ENCODE data around the gene MYO1C. TPM values are rescaled to one million over a fixed set of nuclear protein-coding genes. Genes with fewer than 3 reads are reported as not detected.

The MYO1C gene
- total and polyA plus RNA-seq, 2 of the 8 experiments (the other 6 are each of a cell fraction or from before 2014, with no cell fraction given) = 40.1 to 78.6 TPM

DNA sequence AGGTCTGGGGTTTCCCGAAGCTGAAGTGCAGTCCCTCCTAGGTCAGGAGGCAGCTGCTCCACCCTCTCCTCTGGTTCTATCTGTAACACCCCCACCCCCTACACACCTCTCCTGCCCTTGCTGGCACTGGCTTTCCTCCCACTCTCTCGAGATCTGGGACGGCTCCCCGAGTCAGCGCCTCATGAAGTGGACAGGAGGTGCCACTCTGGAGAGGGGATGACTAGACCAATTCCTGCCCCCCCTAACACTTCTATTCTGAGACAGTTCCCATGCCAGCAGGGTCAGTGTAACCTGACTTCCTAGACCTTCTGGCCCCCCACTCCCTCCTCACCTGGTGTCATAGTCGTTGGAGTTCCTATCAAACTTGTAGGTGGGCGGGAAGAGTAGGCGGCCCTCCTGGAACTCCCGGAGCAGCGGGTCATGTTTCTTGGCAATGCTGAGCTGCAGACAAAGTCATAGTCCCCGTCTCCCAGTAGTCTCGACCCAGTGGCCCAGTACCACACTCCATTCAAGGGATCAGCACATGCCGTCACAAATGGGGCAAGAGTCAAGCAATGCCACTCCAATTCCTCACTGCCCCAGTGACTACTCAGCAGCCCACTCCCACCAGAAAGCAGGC lies 14.3 kb upstream of the MYO1C start (continued):
- TF ChIP-seq, protein P1, sequence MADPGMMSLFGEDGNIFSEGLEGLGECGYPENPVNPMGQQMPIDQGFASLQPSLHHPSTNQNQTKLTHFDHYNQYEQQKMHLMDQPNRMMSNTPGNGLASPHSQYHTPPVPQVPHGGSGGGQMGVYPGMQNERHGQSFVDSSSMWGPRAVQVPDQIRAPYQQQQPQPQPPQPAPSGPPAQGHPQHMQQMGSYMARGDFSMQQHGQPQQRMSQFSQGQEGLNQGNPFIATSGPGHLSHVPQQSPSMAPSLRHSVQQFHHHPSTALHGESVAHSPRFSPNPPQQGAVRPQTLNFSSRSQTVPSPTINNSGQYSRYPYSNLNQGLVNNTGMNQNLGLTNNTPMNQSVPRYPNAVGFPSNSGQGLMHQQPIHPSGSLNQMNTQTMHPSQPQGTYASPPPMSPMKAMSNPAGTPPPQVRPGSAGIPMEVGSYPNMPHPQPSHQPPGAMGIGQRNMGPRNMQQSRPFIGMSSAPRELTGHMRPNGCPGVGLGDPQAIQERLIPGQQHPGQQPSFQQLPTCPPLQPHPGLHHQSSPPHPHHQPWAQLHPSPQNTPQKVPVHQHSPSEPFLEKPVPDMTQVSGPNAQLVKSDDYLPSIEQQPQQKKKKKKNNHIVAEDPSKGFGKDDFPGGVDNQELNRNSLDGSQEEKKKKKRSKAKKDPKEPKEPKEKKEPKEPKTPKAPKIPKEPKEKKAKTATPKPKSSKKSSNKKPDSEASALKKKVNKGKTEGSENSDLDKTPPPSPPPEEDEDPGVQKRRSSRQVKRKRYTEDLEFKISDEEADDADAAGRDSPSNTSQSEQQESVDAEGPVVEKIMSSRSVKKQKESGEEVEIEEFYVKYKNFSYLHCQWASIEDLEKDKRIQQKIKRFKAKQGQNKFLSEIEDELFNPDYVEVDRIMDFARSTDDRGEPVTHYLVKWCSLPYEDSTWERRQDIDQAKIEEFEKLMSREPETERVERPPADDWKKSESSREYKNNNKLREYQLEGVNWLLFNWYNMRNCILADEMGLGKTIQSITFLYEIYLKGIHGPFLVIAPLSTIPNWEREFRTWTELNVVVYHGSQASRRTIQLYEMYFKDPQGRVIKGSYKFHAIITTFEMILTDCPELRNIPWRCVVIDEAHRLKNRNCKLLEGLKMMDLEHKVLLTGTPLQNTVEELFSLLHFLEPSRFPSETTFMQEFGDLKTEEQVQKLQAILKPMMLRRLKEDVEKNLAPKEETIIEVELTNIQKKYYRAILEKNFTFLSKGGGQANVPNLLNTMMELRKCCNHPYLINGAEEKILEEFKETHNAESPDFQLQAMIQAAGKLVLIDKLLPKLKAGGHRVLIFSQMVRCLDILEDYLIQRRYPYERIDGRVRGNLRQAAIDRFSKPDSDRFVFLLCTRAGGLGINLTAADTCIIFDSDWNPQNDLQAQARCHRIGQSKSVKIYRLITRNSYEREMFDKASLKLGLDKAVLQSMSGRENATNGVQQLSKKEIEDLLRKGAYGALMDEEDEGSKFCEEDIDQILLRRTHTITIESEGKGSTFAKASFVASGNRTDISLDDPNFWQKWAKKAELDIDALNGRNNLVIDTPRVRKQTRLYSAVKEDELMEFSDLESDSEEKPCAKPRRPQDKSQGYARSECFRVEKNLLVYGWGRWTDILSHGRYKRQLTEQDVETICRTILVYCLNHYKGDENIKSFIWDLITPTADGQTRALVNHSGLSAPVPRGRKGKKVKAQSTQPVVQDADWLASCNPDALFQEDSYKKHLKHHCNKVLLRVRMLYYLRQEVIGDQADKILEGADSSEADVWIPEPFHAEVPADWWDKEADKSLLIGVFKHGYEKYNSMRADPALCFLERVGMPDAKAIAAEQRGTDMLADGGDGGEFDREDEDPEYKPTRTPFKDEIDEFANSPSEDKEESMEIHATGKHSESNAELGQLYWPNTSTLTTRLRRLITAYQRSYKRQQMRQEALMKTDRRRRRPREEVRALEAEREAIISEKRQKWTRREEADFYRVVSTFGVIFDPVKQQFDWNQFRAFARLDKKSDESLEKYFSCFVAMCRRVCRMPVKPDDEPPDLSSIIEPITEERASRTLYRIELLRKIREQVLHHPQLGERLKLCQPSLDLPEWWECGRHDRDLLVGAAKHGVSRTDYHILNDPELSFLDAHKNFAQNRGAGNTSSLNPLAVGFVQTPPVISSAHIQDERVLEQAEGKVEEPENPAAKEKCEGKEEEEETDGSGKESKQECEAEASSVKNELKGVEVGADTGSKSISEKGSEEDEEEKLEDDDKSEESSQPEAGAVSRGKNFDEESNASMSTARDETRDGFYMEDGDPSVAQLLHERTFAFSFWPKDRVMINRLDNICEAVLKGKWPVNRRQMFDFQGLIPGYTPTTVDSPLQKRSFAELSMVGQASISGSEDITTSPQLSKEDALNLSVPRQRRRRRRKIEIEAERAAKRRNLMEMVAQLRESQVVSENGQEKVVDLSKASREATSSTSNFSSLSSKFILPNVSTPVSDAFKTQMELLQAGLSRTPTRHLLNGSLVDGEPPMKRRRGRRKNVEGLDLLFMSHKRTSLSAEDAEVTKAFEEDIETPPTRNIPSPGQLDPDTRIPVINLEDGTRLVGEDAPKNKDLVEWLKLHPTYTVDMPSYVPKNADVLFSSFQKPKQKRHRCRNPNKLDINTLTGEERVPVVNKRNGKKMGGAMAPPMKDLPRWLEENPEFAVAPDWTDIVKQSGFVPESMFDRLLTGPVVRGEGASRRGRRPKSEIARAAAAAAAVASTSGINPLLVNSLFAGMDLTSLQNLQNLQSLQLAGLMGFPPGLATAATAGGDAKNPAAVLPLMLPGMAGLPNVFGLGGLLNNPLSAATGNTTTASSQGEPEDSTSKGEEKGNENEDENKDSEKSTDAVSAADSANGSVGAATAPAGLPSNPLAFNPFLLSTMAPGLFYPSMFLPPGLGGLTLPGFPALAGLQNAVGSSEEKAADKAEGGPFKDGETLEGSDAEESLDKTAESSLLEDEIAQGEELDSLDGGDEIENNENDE (IDR thresholded peaks at IDR 0.05; ENCODE audit: insufficient replicate concordance, low read length) = no peak
